Transverse colon (tissue), 4 donors: ENCODE measurements around the gene FABP2. TPM values are rescaled to one million over a fixed set of nuclear protein-coding genes. Genes with fewer than 3 reads are reported as not detected.
"Not testable (repeated sequence)": the region's sequence is repeated elsewhere in the genome, so short reads cannot be mapped to it uniquely, and the experiment has no call there.

Source experiments
- DNase-seq: peaks from one replicate; pipeline ENCODE4 v3.0.0-alpha.2; 2019
- H3K27ac ChIP-seq, 4 donors: fragments of 200-600 bp; sonication (generic); 2 replicates each; pipeline ENCODE4 v1.5.1; 2016 to 2018; ENCODE audit warnings: inconsistent platforms in 4 of 4
- H3K27me3 ChIP-seq: fragments of 200-600 bp; sonication (generic); 2 replicates; pipeline ENCODE4 v1.5.1; 2017; ENCODE audit warnings: inconsistent platforms
- H3K36me3 ChIP-seq, 4 donors: fragments of 200-600 bp; sonication (generic); 2 replicates each; pipeline ENCODE4 v1.5.1; 2017 to 2019; ENCODE audit warnings: inconsistent platforms in 4 of 4
- H3K4me1 ChIP-seq, 4 donors: fragments of 200-600 bp; sonication (generic); 2 replicates each; pipeline ENCODE4 v1.5.1; 2017 to 2020; ENCODE audit warnings: inconsistent platforms in 4 of 4
- H3K4me3 ChIP-seq, 4 donors: fragments of 200-600 bp; sonication (generic); 1 replicate in 1 of 4; 2 replicates in 3 of 4; pipeline versions ENCODE4 v1.5.1 to v1.6.1; 2017 to 2019; ENCODE audit warnings: inconsistent platforms in 4 of 4
- H3K9me3 ChIP-seq, 2 donors: fragments of 200-600 bp; sonication (generic); 2 replicates each; pipeline ENCODE4 v1.5.1; 2017 to 2019; ENCODE audit warnings: inconsistent platforms in 2 of 2
- CTCF ChIP-seq, 5 experiments: fragments of 200-600 bp in 3 of 5; fragments of 450-650 bp in 2 of 5; sonication (generic) in 3 of 5; IDR thresholded peaks; 1 replicate in 2 of 5; 2 replicates in 3 of 5; pipeline ENCODE4 v1.5.1; 2016 to 2017; ENCODE audit warnings: antibody characterized with exemption in 5 of 5, inconsistent platforms in 3 of 5, mild to moderate bottlenecking in 2 of 5, moderate library complexity in 1 of 5
- EP300 ChIP-seq: sonication (generic); formaldehyde crosslinking; IDR thresholded peaks from one replicate; pipeline ENCODE4 v1.6.1; 2017; ENCODE audit warnings: antibody characterized with exemption, low read depth
- POLR2A ChIP-seq: fragments of 450-650 bp; IDR thresholded peaks from one replicate; pipeline ENCODE4 v1.6.1; 2016; ENCODE audit warnings: antibody characterized with exemption, mild to moderate bottlenecking, moderate library complexity
- POLR2AphosphoS5 ChIP-seq, 3 donors: sonication (generic); formaldehyde crosslinking; IDR thresholded peaks; one replicate each; pipeline ENCODE4 v1.6.1; 2016; ENCODE audit warnings: antibody characterized with exemption in 3 of 3
- WGBS, 2 donors: methylation state at CpG; one replicate each; pipeline ENCODE4 v1.1.5; 2018; ENCODE audit warnings: low coverage in 1 of 2; 5-methylcytosine and 5-hydroxymethylcytosine counted together
- in situ Hi-C, 4 donors: fragments of 200-750 bp; cut with MboI; loops; one replicate each; pipeline versions ENCODE4 v1.15.0 to v1.15.1; 2017; ENCODE audit warnings: low sequenced_read_pairs in 3 of 4, low pct_ligation_motif_present in 1 of 4, low pct_unique_long_range_greater_than_20kb in 1 of 4
- intact Hi-C: fragments of 100-400 bp; cut with DNase I; formaldehyde crosslinking; loops from one replicate; pipeline ENCODE4 v1.15.1; 2023; ENCODE audit warnings: low total_unique reads
- total RNA-seq, 4 donors: library from RNA; depleted of rRNA; stranded (reverse); fragments of >200 nt; gene quantifications; one replicate each; pipeline ENCODE4 v1.1.0, GENCODE V29; 2016

Gene FABP2
- total RNA-seq, 4 donors from 2014 or later: 3.4 to 55.4 (median 17.1) TPM

- intact Hi-C loops: loop anchor here (10.0 kb wide), 1 partner anchor 240 kb away; no protein-coding TSS in a partner anchor
- WGBS, 2 donors: 13 to 16% methylated on average over 4 of the region's 4 CpGs
- in situ Hi-C loops: loop anchor here in 1 of 4 donors (5.0 to 25.0 kb wide), 2 partner anchors 243 to 548 kb away; no protein-coding TSS in a partner anchor
Observed at GRCh38 chr4:119284876-119285780, 36.8 kb downstream of the FABP2 start.

GRCh38 chr4:119281393-119281792, 40.5 kb downstream of the FABP2 start:
- intact Hi-C loops: loop anchor here (10.0 kb wide), 1 partner anchor 237 kb away; no protein-coding TSS in a partner anchor
- no peak overlapping the region for H3K27ac ChIP-seq

More at GRCh38 chr4:119284876-119285780, 36.8 kb downstream of the FABP2 start:
- Histone ChIP-seq H3K27ac (peak overlapping the region; percentile 30 to 49 (median 41)), H3K36me3 (no peaks in the 10 kb centered on the region), H3K4me1 (peaks cover 0 to 28% (median 16%) of the 10 kb centered on the region in 4 donors), H3K27me3 (no peaks in the 10 kb centered on the region), H3K9me3 (no peaks in the 10 kb centered on the region), H3K4me3 (peak overlapping the region in 1 of 4 donors; percentile 2)
- DNase-seq: no peak
- TF ChIP-seq CTCF (IDR thresholded peaks at IDR 0.05) (peak in 2 of 5 experiments; percentile 47 to 55), POLR2A (no peak)

GRCh38 chr4:119279945-119280344, 42.0 kb downstream of the FABP2 start:
- H3K4me3 ChIP-seq, DNase-seq, H3K36me3 ChIP-seq, H3K9me3 ChIP-seq, H3K27ac ChIP-seq, H3K27me3 ChIP-seq: not testable (repeated sequence)
- 93 to 100% methylated on average over 6 to 12 of the region's 12 CpGs for WGBS, 2 donors
- intact Hi-C loops (loop anchor here (10.0 kb wide), 1 partner anchor 235 kb away; no protein-coding TSS in a partner anchor), in situ Hi-C loops (loop anchor here in 1 of 4 donors (25.0 kb wide), 1 partner anchor 543 kb away; no protein-coding TSS in a partner anchor)
- peaks cover 0 to 13% (median 8%) of the 10 kb centered on the region in 4 donors for H3K4me1 ChIP-seq

More at GRCh38 chr4:119281393-119281792, 40.5 kb downstream of the FABP2 start:
- in situ Hi-C loops: loop anchor here in 1 of 4 donors (25.0 kb wide), 1 partner anchor 544 kb away; no protein-coding TSS in a partner anchor
- H3K4me1 ChIP-seq: peaks cover 0 to 26% (median 16%) of the 10 kb centered on the region in 4 donors
- H3K4me3 ChIP-seq: no peak overlapping the region
- H3K36me3 ChIP-seq: no peaks in the 10 kb centered on the region
- no peak for DNase-seq
- WGBS, 2 donors: 73 to 83% methylated on average over 2 of the region's 2 CpGs
- H3K27me3 ChIP-seq: no peaks in the 10 kb centered on the region
- H3K9me3 ChIP-seq: no peaks in the 10 kb centered on the region
- no peak for TF ChIP-seq POLR2AphosphoS5 (IDR thresholded peaks at IDR 0.05)
- TF ChIP-seq EP300: no peak
- TF ChIP-seq POLR2A: no peak
- no peak for TF ChIP-seq CTCF (IDR thresholded peaks at IDR 0.05)

- H3K4me1 ChIP-seq, DNase-seq, H3K4me3 ChIP-seq, H3K36me3 ChIP-seq, H3K27ac ChIP-seq, H3K27me3 ChIP-seq, H3K9me3 ChIP-seq, intact Hi-C loops: not testable (repeated sequence)
- in situ Hi-C loops: loop anchor here in 1 of 4 donors (25.0 kb wide), 1 partner anchor 542 kb away; no protein-coding TSS in a partner anchor
- WGBS, 2 donors: 94% methylated on average over 14 of the region's 19 CpGs; no CpG with 5 or more reads in 1 of the 2 donors
Observed at GRCh38 chr4:119279541-119279940, 42.4 kb downstream of the FABP2 start.
